Measurements from ENCODE around the gene THEM4. TPM values are rescaled to one million over a fixed set of nuclear protein-coding genes. Genes with fewer than 3 reads are reported as not detected.

Gene THEM4
- total RNA-seq, 1 donor from 2014 or later: 48.8 TPM

Other genes starting within 250 kb of the THEM4 start
- gene CELF3, start 192.7 kb downstream of the THEM4 start, total RNA-seq: not detected in 2 replicates
- not detected in 2 replicates for gene RIIAD1, start 188.0 kb downstream of the THEM4 start, total RNA-seq
- gene MRPL9, start 146.0 kb downstream of the THEM4 start, total RNA-seq: 108 and 112 TPM in 2 replicates
- gene TDRKH, start 119.0 kb downstream of the THEM4 start, total RNA-seq: 14.9 and 16.3 TPM in 2 replicates
- not detected in 2 replicates for gene LINGO4, start 104.1 kb downstream of the THEM4 start, total RNA-seq
- gene RORC, start 77.7 kb downstream of the THEM4 start, total RNA-seq: 0.16 and 0.32 TPM in 2 replicates
- gene C2CD4D, start 69.7 kb downstream of the THEM4 start, total RNA-seq: 0.68 and 1.1 TPM in 2 replicates
- not detected in 2 replicates for gene THEM5, start 55.8 kb downstream of the THEM4 start, total RNA-seq
- gene S100A10, start 84.3 kb upstream of the THEM4 start, total RNA-seq: 431 and 437 TPM in 2 replicates
- gene S100A11, start 127.5 kb upstream of the THEM4 start, total RNA-seq: 475 and 488 TPM in 2 replicates
- gene TCHHL1, start 179.6 kb upstream of the THEM4 start, total RNA-seq: not detected in 2 replicates
- gene TCHH, start 205.9 kb upstream of the THEM4 start, total RNA-seq: 0.07 and 0.11 TPM in 2 replicates
- gene RPTN, start 249.7 kb upstream of the THEM4 start, total RNA-seq: not detected in 2 replicates

Data from T-helper 2 cell treated with Interferon-gamma antibody and Interleukin-4, amounts not matched to agents 100 ng/mL and 5 ng/mL, for 36 hours (primary cell).